Right lobe of liver (tissue), 6 donors: ENCODE data around the gene CCDC197. TPM values are rescaled to one million over a fixed set of nuclear protein-coding genes. Genes with fewer than 3 reads are reported as not detected.

Experiments used
- ATAC-seq, 4 donors: fragments of 200-7000 bp; cut with Tn5 transposase; one replicate each; pipeline ENCODE4 v1.9.1; 2020; ENCODE audit warnings: mild to moderate bottlenecking in 4 of 4, moderate library complexity in 4 of 4
- DNase-seq, 3 donors: peaks; one replicate each; pipeline ENCODE4 v3.0.0-alpha.2; 2020
- H3K27ac ChIP-seq, 3 donors: fragments of 200-600 bp; one replicate each; pipeline ENCODE4 v1.8.0; 2022
- H3K27me3 ChIP-seq, 2 donors: fragments of 200-600 bp; one replicate each; pipeline ENCODE4 v1.8.0; 2022
- H3K36me3 ChIP-seq, 4 donors: fragments of 200-600 bp; sonication (generic) in 1 of 4; one replicate each; pipeline versions ENCODE4 v1.5.1 to v1.8.0; 2017 to 2022; ENCODE audit warnings: control low read depth in 1 of 4
- H3K4me1 ChIP-seq, 4 donors: fragments of 200-600 bp; sonication (generic) in 1 of 4; one replicate each; pipeline versions ENCODE4 v1.5.1 to v1.8.0; 2017 to 2022; ENCODE audit warnings: control low read depth in 1 of 4
- H3K4me3 ChIP-seq, 3 donors: fragments of 200-600 bp; one replicate each; pipeline ENCODE4 v1.8.0; 2022
- H3K9me3 ChIP-seq, 4 donors: fragments of 200-600 bp; sonication (generic) in 1 of 4; one replicate each; pipeline versions ENCODE4 v1.5.1 to v1.8.0; 2017 to 2022; ENCODE audit warnings: control low read depth in 1 of 4
- CTCF ChIP-seq, 4 donors: fragments of 200-600 bp in 3 of 4; fragments of 450-650 bp in 1 of 4; IDR thresholded peaks; one replicate each; pipeline versions ENCODE4 v1.5.1 to v1.8.0; 2016 to 2022; ENCODE audit warnings: antibody characterized with exemption in 4 of 4, mild to moderate bottlenecking in 2 of 4
- POLR2A ChIP-seq: fragments of 450-650 bp; IDR thresholded peaks from one replicate; pipeline ENCODE4 v1.6.1; 2017; ENCODE audit warnings: antibody characterized with exemption, mild to moderate bottlenecking
- WGBS: methylation state at CpG from one replicate; pipeline ENCODE4 v1.1.6; 2018; ENCODE audit warnings: low coverage, low lambda C conversion rate; ENCODE audit not compliant: insufficient coverage; ENCODE audit errors: missing lambda C conversion rate; 5-methylcytosine and 5-hydroxymethylcytosine counted together
- intact Hi-C, 2 donors: fragments of 100-400 bp; cut with DNase I; formaldehyde crosslinking; loops; one replicate each; pipeline versions ENCODE4 v1.11.2 to v1.14.1; 2022
- total RNA-seq, 6 experiments: library from RNA; depleted of rRNA in 2 of 6; stranded (reverse); fragments of >200 nt in 2 of 6; fragmentation: NEBNext Ultra II Directional in 3 of 6; extraction: Animal tissue kit (Norgen Biotek cat#: 25700) in 3 of 6; gene quantifications; one replicate each; pipeline versions ENCODE4 v1.1.0 to v1.2.4, GENCODE V29; 2016 to 2023
- donor health status: DM: no; HTN: yes; CAD: no.
- donor health status: DM: no; HTN: no; CAD: no.
- donor health status: DM: no; HTN: no; CAD: no.
- donor health status: DM: no; HTN: yes; CAD: no.
- donor health status: DM: no; HTN: yes; CAD: no.

CCDC197 gene
- total RNA-seq, 6 experiments from 2014 or later = not detected

GRCh38 chr14:94025720-94026119 is 28.6 kb downstream of the CCDC197 start:
- WGBS = 46% methylated on average over 6 of the region's 6 CpGs

GRCh38 chr14:94026173-94026888 is 29.2 kb downstream of the CCDC197 start, which contains the start of gene OTUB2:
Gene OTUB2, plus strand, starts transcription at chr14:94026340. Its CDS starts 198 bp downstream, at chr14:94026538.
- intact Hi-C loops = no loop called here
- Histone ChIP-seq H3K36me3 (no peaks in the 10 kb centered on the region), H3K9me3 (no peaks in the 10 kb centered on the region), H3K27me3 (no peaks in the 10 kb centered on the region), H3K4me3 (peak within 1 kb of the TSS; percentile 55 to 75 (median 71)), H3K4me1 (peaks cover 0 to 13% (median under 1%) of the 10 kb centered on the region in 4 donors), H3K27ac (peak within 1 kb of the TSS in 1 of 3 donors; percentile 31)
- TF ChIP-seq CTCF (IDR thresholded peaks at IDR 0.05) (no peak), POLR2A (no peak)
- 0% methylated on average over 5 of the region's 74 CpGs for WGBS
- peak; percentile 95 to 99 (median 98) for DNase-seq
- ATAC-seq = peak; percentile 99

More at GRCh38 chr14:94025720-94026119, 28.6 kb downstream of the CCDC197 start:
- no peak for TF ChIP-seq CTCF (IDR thresholded peaks at IDR 0.05)
- no peak for TF ChIP-seq POLR2A
- DNase-seq = no peak
- H3K27me3 ChIP-seq = no peaks in the 10 kb centered on the region
- no peak overlapping the region for H3K4me3 ChIP-seq
- no peaks in the 10 kb centered on the region for H3K36me3 ChIP-seq
- H3K4me1 ChIP-seq = peaks cover 0 to 13% (median under 1%) of the 10 kb centered on the region in 4 donors
- no peak for ATAC-seq
- intact Hi-C loops = no loop called here
- no peak overlapping the region for H3K27ac ChIP-seq
- no peaks in the 10 kb centered on the region for H3K9me3 ChIP-seq

- H3K4me1 ChIP-seq = peaks cover 0 to 13% (median under 1%) of the 10 kb centered on the region in 4 donors
- 50% methylated on average over 2 of the region's 17 CpGs for WGBS
- intact Hi-C loops = no loop called here
- no peak for DNase-seq
- H3K4me3 ChIP-seq = peak overlapping the region; percentile 55 to 75 (median 71)
- no peaks in the 10 kb centered on the region for H3K36me3 ChIP-seq
- ATAC-seq = no peak
- H3K9me3 ChIP-seq = no peaks in the 10 kb centered on the region
- H3K27me3 ChIP-seq = no peaks in the 10 kb centered on the region
- TF ChIP-seq CTCF (IDR thresholded peaks at IDR 0.05) (no peak), POLR2A (no peak)
- H3K27ac ChIP-seq = no peak overlapping the region
Measured at GRCh38 chr14:94026889-94027469, 29.9 kb downstream of the CCDC197 start.

- ATAC-seq (peak; percentile 43 to 60 (median 54)), DNase-seq (peak; percentile 59 to 77 (median 74))
- 80% methylated on average over 1 of the region's 14 CpGs for WGBS
- H3K9me3 ChIP-seq = no peaks in the 10 kb centered on the region
- peaks cover 0 to 13% (median under 1%) of the 10 kb centered on the region in 4 donors for H3K4me1 ChIP-seq
- no peak overlapping the region for H3K4me3 ChIP-seq
- H3K27ac ChIP-seq = no peak overlapping the region
- no peaks in the 10 kb centered on the region for H3K36me3 ChIP-seq
- TF ChIP-seq POLR2A (no peak), CTCF (IDR thresholded peaks at IDR 0.05) (no peak)
- intact Hi-C loops = no loop called here
- H3K27me3 ChIP-seq = no peaks in the 10 kb centered on the region
Measured at GRCh38 chr14:94027566-94028449, 30.7 kb downstream of the CCDC197 start.
